OCI-LY7 (cell line): ENCODE measurements around the gene CTBP1. TPM values are rescaled to one million over a fixed set of nuclear protein-coding genes. Genes with fewer than 3 reads are reported as not detected.

Experiments used
- BruUV-seq: library from RNA; stranded (reverse); fragments of 400-500 nt; replicated peaks from 2 replicates; lab custom pipeline; 2021; lab: Mats Ljungman, UMichigan
- CTCF ChIA-PET: fragments of 300-600 bp; sonication (Branson Sonifier 250); formaldehyde crosslinking; loops from one replicate; lab custom pipeline; 2022; ENCODE audit warnings: antibody characterized with exemption; ENCODE audit not compliant: unreplicated experiment; lab: Charles Lee
- POLR2A ChIA-PET: fragments of 300-600 bp; sonication (Branson Sonifier 250); formaldehyde crosslinking; loops from one replicate; lab custom pipeline; 2022; ENCODE audit warnings: antibody characterized with exemption; lab: Charles Lee
- DNase-seq: peaks from one replicate; pipeline ENCODE4 v3.0.0-alpha.2; 2015; ENCODE audit warnings: low spot score
- H2AFZ ChIP-seq: fragments of 200-600 bp; sonication (generic), shearing (Covaris generic); 2 replicates; pipeline ENCODE4 v1.6.1; 2014; ENCODE audit warnings: mild to moderate bottlenecking, antibody characterized with exemption, low read length, moderate library complexity
- H3K27ac ChIP-seq: fragments of 200-600 bp; sonication (generic); 2 replicates; pipeline ENCODE4 v1.5.1; 2014; ENCODE audit warnings: mixed run types, low read depth, mild to moderate bottlenecking, moderate library complexity, low read length, inconsistent platforms; ENCODE audit not compliant: poor library complexity, severe bottlenecking
- H3K36me3 ChIP-seq: fragments of 200-600 bp; sonication (generic); 2 replicates; pipeline ENCODE4 v1.6.1; 2014; ENCODE audit warnings: mild to moderate bottlenecking, antibody characterized with exemption, low read length, moderate library complexity, mixed read lengths; ENCODE audit not compliant: insufficient read depth
- H3K4me1 ChIP-seq: fragments of 200-600 bp; sonication (generic); 2 replicates; pipeline ENCODE4 v1.5.1; 2014; ENCODE audit warnings: mild to moderate bottlenecking, low read length; ENCODE audit not compliant: insufficient read depth, poor library complexity, severe bottlenecking
- H3K4me2 ChIP-seq: fragments of 200-600 bp; sonication (generic); 2 replicates; pipeline ENCODE4 v1.6.1; 2014; ENCODE audit warnings: mild to moderate bottlenecking, low read length
- H3K4me3 ChIP-seq: fragments of 200-600 bp; sonication (generic); 2 replicates; pipeline ENCODE4 v1.5.1; 2014; ENCODE audit warnings: mild to moderate bottlenecking, low read depth, low read length; ENCODE audit not compliant: poor library complexity, severe bottlenecking
- H3K79me2 ChIP-seq: fragments of 200-600 bp; sonication (generic); 2 replicates; pipeline ENCODE4 v1.6.1; 2016; ENCODE audit warnings: low read depth, mild to moderate bottlenecking, low read length, moderate library complexity, mixed read lengths; ENCODE audit not compliant: insufficient read depth
- H3K9me2 ChIP-seq: fragments of 200-600 bp; sonication (generic); 2 replicates; pipeline ENCODE4 v1.6.1; 2016; ENCODE audit warnings: mild to moderate bottlenecking, low read length, mixed read lengths; ENCODE audit not compliant: insufficient read depth
- H3K9me3 ChIP-seq: fragments of 200-600 bp; sonication (generic); 2 replicates; pipeline ENCODE4 v1.6.1; 2014; ENCODE audit warnings: mild to moderate bottlenecking, mixed run types, low read length, mixed read lengths
- H4K20me1 ChIP-seq: fragments of 200-600 bp; sonication (generic); 2 replicates; pipeline ENCODE4 v1.6.1; 2014; ENCODE audit warnings: mild to moderate bottlenecking, antibody characterized with exemption, low read length, moderate library complexity, mixed read lengths; ENCODE audit not compliant: insufficient read depth
- EZH2phosphoT487 ChIP-seq: fragments of 200-600 bp; sonication (generic); IDR thresholded peaks from 2 replicates; pipeline ENCODE4 v1.6.1; 2018; ENCODE audit warnings: low read depth, borderline replicate concordance, mild to moderate bottlenecking, mixed run types, antibody characterized with exemption, low read length, moderate library complexity, mixed read lengths
- intact Hi-C: fragments of 100-400 bp; cut with micrococcal nuclease; formaldehyde crosslinking; loops from one replicate; pipeline ENCODE4 v1.10.0; 2022; ENCODE audit not compliant: unreplicated experiment
- total RNA-seq, 2 experiments: library from RNA; depleted of rRNA in 1 of 2; stranded (reverse); fragments of >200 nt in 1 of 2; shearing (Covaris generic) in 1 of 2; gene quantifications; 2 replicates each; pipeline ENCODE4 v1.2.3, GENCODE V29; 2014 to 2022
- TF ChIP-seq, protein P1 (sequence below): fragments of 200-600 bp; sonication (generic); conservative IDR thresholded peaks from 2 replicates; pipeline ENCODE4 v1.5.1; 2014; ENCODE audit warnings: mild to moderate bottlenecking, antibody characterized with exemption, low read length, moderate library complexity, mixed read lengths

CTBP1 gene
- total RNA-seq, 2 experiments from 2014 or later = 238 to 311 TPM

- Histone ChIP-seq H3K4me1 (peaks cover 2% of the 10 kb centered on the region), H4K20me1 (no peaks in the 10 kb centered on the region), H3K79me2 (no peaks in the 10 kb centered on the region), H2AFZ (no peak overlapping the region), H3K36me3 (no peaks in the 10 kb centered on the region; the same call in 1 of the 2 replicates), H3K9me2 (no peaks in the 10 kb centered on the region), H3K4me2 (no peak overlapping the region), H3K27ac (no peak overlapping the region), H3K4me3 (no peak overlapping the region), H3K9me3 (peaks cover 30% of the 10 kb centered on the region; the same call in 1 of the 2 replicates)
- no peak for DNase-seq
- ChIA-PET POLR2A (no interaction called here), CTCF (no interaction called here)
- BruUV-seq = no TSS peak
- intact Hi-C loops = no loop called here
- no peak for TF ChIP-seq EZH2phosphoT487
- TF ChIP-seq, protein P1, sequence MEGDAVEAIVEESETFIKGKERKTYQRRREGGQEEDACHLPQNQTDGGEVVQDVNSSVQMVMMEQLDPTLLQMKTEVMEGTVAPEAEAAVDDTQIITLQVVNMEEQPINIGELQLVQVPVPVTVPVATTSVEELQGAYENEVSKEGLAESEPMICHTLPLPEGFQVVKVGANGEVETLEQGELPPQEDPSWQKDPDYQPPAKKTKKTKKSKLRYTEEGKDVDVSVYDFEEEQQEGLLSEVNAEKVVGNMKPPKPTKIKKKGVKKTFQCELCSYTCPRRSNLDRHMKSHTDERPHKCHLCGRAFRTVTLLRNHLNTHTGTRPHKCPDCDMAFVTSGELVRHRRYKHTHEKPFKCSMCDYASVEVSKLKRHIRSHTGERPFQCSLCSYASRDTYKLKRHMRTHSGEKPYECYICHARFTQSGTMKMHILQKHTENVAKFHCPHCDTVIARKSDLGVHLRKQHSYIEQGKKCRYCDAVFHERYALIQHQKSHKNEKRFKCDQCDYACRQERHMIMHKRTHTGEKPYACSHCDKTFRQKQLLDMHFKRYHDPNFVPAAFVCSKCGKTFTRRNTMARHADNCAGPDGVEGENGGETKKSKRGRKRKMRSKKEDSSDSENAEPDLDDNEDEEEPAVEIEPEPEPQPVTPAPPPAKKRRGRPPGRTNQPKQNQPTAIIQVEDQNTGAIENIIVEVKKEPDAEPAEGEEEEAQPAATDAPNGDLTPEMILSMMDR = no peak
Observed at GRCh38 chr4:1179089-1179441, 69.9 kb downstream of the CTBP1 start.

DNA sequence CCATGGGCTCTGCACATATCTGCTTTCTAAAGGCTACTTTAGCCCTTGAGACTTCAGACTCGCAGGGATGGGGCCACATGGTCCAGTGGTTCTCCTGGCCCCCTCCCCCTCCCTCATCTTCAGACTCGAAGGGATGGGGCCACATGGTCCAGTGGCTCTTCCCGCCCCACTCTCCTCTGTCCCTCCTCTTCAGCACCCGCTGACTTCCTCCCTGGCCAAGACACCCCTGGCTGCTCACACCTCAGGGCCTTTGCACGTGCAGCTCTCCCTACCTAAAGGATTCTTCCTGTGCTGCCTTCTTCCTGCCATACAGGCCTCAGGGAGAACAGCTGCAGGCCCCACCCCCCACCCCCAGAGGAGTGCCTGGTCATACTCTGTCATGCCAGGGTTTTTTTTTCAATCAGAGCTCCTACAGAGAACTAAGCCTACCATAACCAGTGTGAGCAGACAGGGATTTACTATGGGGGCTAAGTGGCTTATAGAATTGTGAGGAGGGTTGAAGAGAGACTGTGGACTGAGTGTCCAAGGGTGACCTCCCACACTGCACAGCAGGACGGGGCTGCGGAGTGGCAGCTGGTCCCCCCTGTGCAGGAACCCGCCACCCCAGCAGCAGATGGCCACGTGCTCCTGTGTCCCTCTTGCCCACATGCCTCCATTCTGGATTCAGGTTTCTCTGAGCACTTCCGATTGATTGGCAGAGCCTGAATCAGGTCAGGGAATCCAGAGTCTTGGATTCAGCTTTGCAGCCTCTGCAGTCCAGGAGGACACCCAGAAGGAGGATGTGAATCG, 70.4 kb downstream of the CTBP1 start:
- H3K79me2 ChIP-seq = no peaks in the 10 kb centered on the region
- DNase-seq = no peak
- no peaks in the 10 kb centered on the region for H4K20me1 ChIP-seq
- peaks cover 30% of the 10 kb centered on the region; the same call in 1 of the 2 replicates for H3K9me3 ChIP-seq
- H2AFZ ChIP-seq = no peak overlapping the region
- no peaks in the 10 kb centered on the region for H3K4me1 ChIP-seq
- H3K9me2 ChIP-seq = no peaks in the 10 kb centered on the region
- no peak overlapping the region for H3K4me2 ChIP-seq
- no TSS peak for BruUV-seq
- ChIA-PET POLR2A (no interaction called here), CTCF (no interaction called here)
- no peak for TF ChIP-seq EZH2phosphoT487
- TF ChIP-seq, protein P1 = no peak
- no peaks in the 10 kb centered on the region; the same call in 1 of the 2 replicates for H3K36me3 ChIP-seq
- H3K4me3 ChIP-seq = no peak overlapping the region
- intact Hi-C loops = no loop called here
- H3K27ac ChIP-seq = no peak overlapping the region
